ENCODE data around the gene POLR3K.

POLR3K gene

GRCh38 chr16:74747-75334, 21.4 kb upstream of the POLR3K start:
- TF ChIP-seq TAF1 (IDR thresholded peaks at IDR 0.05; ENCODE audit: borderline replicate concordance, insufficient read depth, low read length) (no peak), REST (IDR thresholded peaks at IDR 0.05; ENCODE audit: insufficient read depth in 1 of 2, low read depth in 2 of 2, low read length in 2 of 2) (no peak)

- no peak for TF ChIP-seq TAF1 (IDR thresholded peaks at IDR 0.05; ENCODE audit: borderline replicate concordance, insufficient read depth, low read length)
- TF ChIP-seq POLR2AphosphoS5 (IDR thresholded peaks at IDR 0.05; ENCODE audit: low read depth, low read length), result no peak
- no peak for TF ChIP-seq SIN3A (IDR thresholded peaks at IDR 0.05; ENCODE audit: borderline replicate concordance, insufficient read depth, low read length)
- no peak for TF ChIP-seq FOXP2 (optimal IDR thresholded peaks at IDR 0.05; ENCODE audit: borderline replicate concordance, extremely low read depth, extremely low read length, insufficient read depth)
- no peak for TF ChIP-seq REST (IDR thresholded peaks at IDR 0.05; ENCODE audit: insufficient read depth in 1 of 2, low read depth in 2 of 2, low read length in 2 of 2)
These were observed 20.8 kb upstream of the POLR3K start for GRCh38 chr16:74051-74746.

GRCh38 chr16:72561-73548, 19.4 kb upstream of the POLR3K start, which contains the start of gene RHBDF1:
RHBDF1 (minus strand) TSS chr16:72631; CDS start chr16:65015, 7,616 bp downstream.
- 0 out of 4 replicates have a peak, but pooled peaks of 1 of the 2 experiments have one; percentile 14 for TF ChIP-seq REST (IDR thresholded peaks at IDR 0.05; ENCODE audit: insufficient read depth in 1 of 2, low read depth in 2 of 2, low read length in 2 of 2)
- TF ChIP-seq SIN3A (IDR thresholded peaks at IDR 0.05; ENCODE audit: borderline replicate concordance, insufficient read depth, low read length), result no peak
- no peak for TF ChIP-seq FOXP2 (optimal IDR thresholded peaks at IDR 0.05; ENCODE audit: borderline replicate concordance, extremely low read depth, extremely low read length, insufficient read depth)
- no peak for TF ChIP-seq POLR2AphosphoS5 (IDR thresholded peaks at IDR 0.05; ENCODE audit: low read depth, low read length)

DNA sequence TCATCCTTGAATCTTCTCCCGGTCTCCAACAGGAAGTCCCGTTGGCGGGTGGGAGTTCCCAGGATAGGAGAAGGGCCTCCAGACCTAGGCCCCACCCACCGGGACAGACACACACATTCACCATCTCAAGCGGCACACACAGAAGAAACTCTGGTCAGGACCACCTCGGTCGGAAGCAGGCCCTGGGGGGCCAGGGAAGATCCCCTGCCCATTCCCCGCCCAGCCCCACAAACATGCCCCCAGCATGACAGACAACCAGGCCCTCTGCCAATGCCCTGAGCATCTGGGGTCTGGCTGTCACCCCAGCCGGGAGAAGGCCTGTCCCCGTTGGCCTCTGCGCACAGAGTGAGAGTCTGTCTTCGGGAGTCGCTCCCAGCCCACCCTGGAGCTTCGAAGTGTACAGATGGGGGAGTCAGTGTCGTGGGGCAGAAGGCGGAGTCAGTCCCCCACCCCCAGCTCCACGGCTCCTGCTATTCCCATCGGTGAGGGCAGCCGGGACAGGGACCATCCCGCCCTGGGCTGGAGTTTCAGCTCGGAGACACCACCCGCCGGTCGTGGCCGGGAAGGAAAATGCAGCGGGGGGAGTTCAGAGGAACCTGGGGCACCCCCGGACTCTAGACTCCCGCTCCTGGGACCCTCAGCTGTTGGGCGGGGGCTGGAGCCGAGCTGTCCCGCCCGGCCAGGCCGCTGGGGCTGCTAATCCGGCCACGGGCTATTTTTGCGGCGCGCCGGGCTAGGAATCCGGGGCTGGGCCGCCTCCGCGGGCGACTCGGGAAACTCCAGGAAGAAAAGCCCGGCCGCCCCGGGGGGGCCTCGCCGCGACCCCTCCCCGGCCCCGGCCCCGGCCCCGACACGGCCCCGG, 18.4 kb upstream of the POLR3K start:
- peak; percentile 39; the same call in 1 of the 2 replicates for TF ChIP-seq POLR2AphosphoS5 (IDR thresholded peaks at IDR 0.05; ENCODE audit: low read depth, low read length)
- TF ChIP-seq FOXP2 (optimal IDR thresholded peaks at IDR 0.05; ENCODE audit: borderline replicate concordance, extremely low read depth, extremely low read length, insufficient read depth), result no peak
- no peak for TF ChIP-seq SIN3A (IDR thresholded peaks at IDR 0.05; ENCODE audit: borderline replicate concordance, insufficient read depth, low read length)
- no peak for TF ChIP-seq REST (IDR thresholded peaks at IDR 0.05; ENCODE audit: insufficient read depth in 1 of 2, low read depth in 2 of 2, low read length in 2 of 2)
- TF ChIP-seq TAF1 (IDR thresholded peaks at IDR 0.05; ENCODE audit: borderline replicate concordance, insufficient read depth, low read length), result 0 out of 2 replicates have a peak, but pooled peaks have one; percentile 50

All from PFSK-1 (cell line).